ENCODE results near the gene ZSCAN23. TPM values are rescaled to one million over a fixed set of nuclear protein-coding genes. Genes with fewer than 3 reads are reported as not detected.
"Not testable (repeated sequence)": the region's sequence is repeated elsewhere in the genome, so short reads cannot be mapped to it uniquely, and the experiment has no call there.

The ZSCAN23 gene
- total RNA-seq, 1 experiment from 2014 or later = 3.3 TPM

GRCh38 chr6:28485482-28485881 lies 42.2 kb upstream of the ZSCAN23 start:
- H2AFZ ChIP-seq (ENCODE audit: low read length) = no peak overlapping the region
- no peaks in the 10 kb centered on the region for H3K79me2 ChIP-seq (ENCODE audit: low read length)
- H3K36me3 ChIP-seq (ENCODE audit: insufficient read depth, low read length) = no peaks in the 10 kb centered on the region
- no peaks in the 10 kb centered on the region for H3K27me3 ChIP-seq (ENCODE audit: low read length)
- no peak overlapping the region for H3K9ac ChIP-seq (ENCODE audit: low read length)
- no peak overlapping the region for H3K27ac ChIP-seq (ENCODE audit: low read length)
- H4K20me1 ChIP-seq (ENCODE audit: insufficient read depth, low read depth, low read length) = no peaks in the 10 kb centered on the region
- no peaks in the 10 kb centered on the region for H3K9me3 ChIP-seq (ENCODE audit: low read length)
- peaks cover 11% of the 10 kb centered on the region for H3K4me1 ChIP-seq (ENCODE audit: low read length)
- DNase-seq = no peak
- H3K4me2 ChIP-seq (ENCODE audit: low read depth, low read length, poor library complexity, severe bottlenecking) = no peak overlapping the region
- H3K4me3 ChIP-seq (ENCODE audit: low read length) = no peak overlapping the region
- no peaks in the 10 kb centered on the region for H3K9me2 ChIP-seq (replicated peaks; ENCODE audit: insufficient read depth, low read length)

GRCh38 chr6:28480253-28480932 lies 37.1 kb upstream of the ZSCAN23 start:
- Histone ChIP-seq H2AFZ (ENCODE audit: low read length) (no peak overlapping the region), H3K9me2 (replicated peaks; ENCODE audit: insufficient read depth, low read length) (no peaks in the 10 kb centered on the region), H3K79me2 (ENCODE audit: low read length) (no peaks in the 10 kb centered on the region), H3K4me2 (ENCODE audit: low read depth, low read length, poor library complexity, severe bottlenecking) (no peak overlapping the region), H3K27me3 (ENCODE audit: low read length) (no peaks in the 10 kb centered on the region), H3K9ac (ENCODE audit: low read length) (no peak overlapping the region), H3K36me3 (ENCODE audit: insufficient read depth, low read length) (no peaks in the 10 kb centered on the region), H3K4me3 (ENCODE audit: low read length) (no peak overlapping the region), H3K9me3 (ENCODE audit: low read length) (no peaks in the 10 kb centered on the region), H3K27ac (ENCODE audit: low read length) (no peak overlapping the region), H4K20me1 (ENCODE audit: insufficient read depth, low read depth, low read length) (no peaks in the 10 kb centered on the region), H3K4me1 (ENCODE audit: low read length) (no peaks in the 10 kb centered on the region)
- no peak for DNase-seq

DNA sequence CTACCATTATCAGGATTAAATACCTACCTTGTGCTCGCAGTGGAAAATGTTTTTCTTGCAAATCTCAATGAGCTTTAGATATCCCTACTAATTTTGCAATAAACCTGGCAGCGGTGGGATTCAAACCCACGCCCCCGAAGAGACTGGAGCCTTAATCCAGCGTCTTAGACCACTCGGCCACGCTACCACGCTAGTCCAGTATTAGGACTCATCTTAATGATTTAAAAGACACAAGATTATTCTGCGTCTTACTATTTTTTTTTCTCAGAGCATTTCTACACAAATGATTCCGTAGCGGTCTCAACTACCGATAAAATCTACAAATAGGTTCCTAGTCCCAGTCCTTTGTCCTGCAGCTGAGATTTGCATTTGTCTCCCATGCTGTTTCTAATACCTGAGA lies 35.2 kb upstream of the ZSCAN23 start:
- Histone ChIP-seq H3K27me3 (ENCODE audit: low read length) (no peaks in the 10 kb centered on the region), H2AFZ (ENCODE audit: low read length) (no peak overlapping the region), H3K79me2 (ENCODE audit: low read length) (no peaks in the 10 kb centered on the region), H3K9me2 (replicated peaks; ENCODE audit: insufficient read depth, low read length) (no peaks in the 10 kb centered on the region), H3K9me3 (ENCODE audit: low read length) (no peaks in the 10 kb centered on the region), H4K20me1 (ENCODE audit: insufficient read depth, low read depth, low read length) (no peaks in the 10 kb centered on the region), H3K9ac (ENCODE audit: low read length) (no peak overlapping the region), H3K27ac (ENCODE audit: low read length) (no peak overlapping the region), H3K4me2 (ENCODE audit: low read depth, low read length, poor library complexity, severe bottlenecking) (no peak overlapping the region), H3K36me3 (ENCODE audit: insufficient read depth, low read length) (no peaks in the 10 kb centered on the region), H3K4me3 (ENCODE audit: low read length) (no peak overlapping the region), H3K4me1 (ENCODE audit: low read length) (no peaks in the 10 kb centered on the region)
- no peak for DNase-seq

GRCh38 chr6:28474441-28475219 lies 31.3 kb upstream of the ZSCAN23 start:
- Histone ChIP-seq H4K20me1 (ENCODE audit: insufficient read depth, low read depth, low read length) (no peaks in the 10 kb centered on the region), H3K4me1 (ENCODE audit: low read length) (no peaks in the 10 kb centered on the region), H3K4me3 (ENCODE audit: low read length) (no peak overlapping the region), H3K9ac (ENCODE audit: low read length) (no peak overlapping the region), H2AFZ (ENCODE audit: low read length) (no peak overlapping the region), H3K79me2 (ENCODE audit: low read length) (no peaks in the 10 kb centered on the region), H3K27me3 (ENCODE audit: low read length) (no peaks in the 10 kb centered on the region), H3K4me2 (ENCODE audit: low read depth, low read length, poor library complexity, severe bottlenecking) (peak overlapping the region; percentile 41), H3K27ac (ENCODE audit: low read length) (no peak overlapping the region), H3K36me3 (ENCODE audit: insufficient read depth, low read length) (no peaks in the 10 kb centered on the region), H3K9me2 (replicated peaks; ENCODE audit: insufficient read depth, low read length) (no peaks in the 10 kb centered on the region), H3K9me3 (ENCODE audit: low read length) (no peaks in the 10 kb centered on the region)
- peak; percentile 77 for DNase-seq

GRCh38 chr6:28469153-28469745 lies 26.0 kb upstream of the ZSCAN23 start:
- H3K4me3 ChIP-seq (ENCODE audit: low read length); H3K9me2 ChIP-seq (replicated peaks; ENCODE audit: insufficient read depth, low read length); H4K20me1 ChIP-seq (ENCODE audit: insufficient read depth, low read depth, low read length); H3K27me3 ChIP-seq (ENCODE audit: low read length); H3K4me2 ChIP-seq (ENCODE audit: low read depth, low read length, poor library complexity, severe bottlenecking); H3K9ac ChIP-seq (ENCODE audit: low read length); H3K4me1 ChIP-seq (ENCODE audit: low read length); DNase-seq; H3K36me3 ChIP-seq (ENCODE audit: insufficient read depth, low read length); H3K9me3 ChIP-seq (ENCODE audit: low read length); H3K79me2 ChIP-seq (ENCODE audit: low read length); H2AFZ ChIP-seq (ENCODE audit: low read length); H3K27ac ChIP-seq (ENCODE audit: low read length): not testable (repeated sequence)

GRCh38 chr6:28468056-28468455 lies 24.8 kb upstream of the ZSCAN23 start:
- Histone ChIP-seq H3K4me3 (ENCODE audit: low read length) (no peak overlapping the region), H3K4me2 (ENCODE audit: low read depth, low read length, poor library complexity, severe bottlenecking) (no peak overlapping the region), H3K4me1 (ENCODE audit: low read length) (no peaks in the 10 kb centered on the region), H4K20me1 (ENCODE audit: insufficient read depth, low read depth, low read length) (no peaks in the 10 kb centered on the region), H3K9me3 (ENCODE audit: low read length) (no peaks in the 10 kb centered on the region), H2AFZ (ENCODE audit: low read length) (no peak overlapping the region), H3K9me2 (replicated peaks; ENCODE audit: insufficient read depth, low read length) (no peaks in the 10 kb centered on the region), H3K9ac (ENCODE audit: low read length) (no peak overlapping the region), H3K27me3 (ENCODE audit: low read length) (no peaks in the 10 kb centered on the region), H3K79me2 (ENCODE audit: low read length) (no peaks in the 10 kb centered on the region), H3K36me3 (ENCODE audit: insufficient read depth, low read length) (no peaks in the 10 kb centered on the region), H3K27ac (ENCODE audit: low read length) (no peak overlapping the region)
- no peak for DNase-seq

- H3K9me3 ChIP-seq (ENCODE audit: low read length) = no peaks in the 10 kb centered on the region
- no peak for DNase-seq
These were observed 19.1 kb upstream of the ZSCAN23 start for GRCh38 chr6:28462401-28462800.

GRCh38 chr6:28458568-28458967 lies 15.3 kb upstream of the ZSCAN23 start:
- Histone ChIP-seq H3K36me3 (ENCODE audit: insufficient read depth, low read length) (no peaks in the 10 kb centered on the region), H3K27ac (ENCODE audit: low read length) (no peak overlapping the region), H3K4me1 (ENCODE audit: low read length) (no peaks in the 10 kb centered on the region), H3K9me2 (replicated peaks; ENCODE audit: insufficient read depth, low read length) (no peaks in the 10 kb centered on the region), H3K9me3 (ENCODE audit: low read length) (no peaks in the 10 kb centered on the region), H3K27me3 (ENCODE audit: low read length) (no peaks in the 10 kb centered on the region), H2AFZ (ENCODE audit: low read length) (no peak overlapping the region), H3K4me3 (ENCODE audit: low read length) (no peak overlapping the region), H3K79me2 (ENCODE audit: low read length) (no peaks in the 10 kb centered on the region), H3K4me2 (ENCODE audit: low read depth, low read length, poor library complexity, severe bottlenecking) (no peak overlapping the region), H4K20me1 (ENCODE audit: insufficient read depth, low read depth, low read length) (no peaks in the 10 kb centered on the region), H3K9ac (ENCODE audit: low read length) (no peak overlapping the region)
- no peak for DNase-seq

More at GRCh38 chr6:28462401-28462800, 19.1 kb upstream of the ZSCAN23 start:
- no peak overlapping the region for H3K4me3 ChIP-seq (ENCODE audit: low read length)
- no peaks in the 10 kb centered on the region for H3K9me2 ChIP-seq (replicated peaks; ENCODE audit: insufficient read depth, low read length)
- no peak overlapping the region for H2AFZ ChIP-seq (ENCODE audit: low read length)
- no peaks in the 10 kb centered on the region for H3K36me3 ChIP-seq (ENCODE audit: insufficient read depth, low read length)
- H3K79me2 ChIP-seq (ENCODE audit: low read length) = no peaks in the 10 kb centered on the region
- no peak overlapping the region for H3K27ac ChIP-seq (ENCODE audit: low read length)
- no peak overlapping the region for H3K9ac ChIP-seq (ENCODE audit: low read length)
- no peak overlapping the region for H3K4me2 ChIP-seq (ENCODE audit: low read depth, low read length, poor library complexity, severe bottlenecking)
- H4K20me1 ChIP-seq (ENCODE audit: insufficient read depth, low read depth, low read length) = no peaks in the 10 kb centered on the region
- no peaks in the 10 kb centered on the region for H3K27me3 ChIP-seq (ENCODE audit: low read length)
- no peaks in the 10 kb centered on the region for H3K4me1 ChIP-seq (ENCODE audit: low read length)
